Progenitor cell of endocrine pancreas (in vitro differentiated cells): ENCODE results near the gene RAB42. TPM values are rescaled to one million over a fixed set of nuclear protein-coding genes. Genes with fewer than 3 reads are reported as not detected.
A peak's percentile ranks its signal among the peaks of the same experiment; 100 is the strongest.
"Not testable (repeated sequence)": the region's sequence is repeated elsewhere in the genome, so short reads cannot be mapped to it uniquely, and the experiment has no call there.

ENCODE experiments used
- DNase-seq: peaks from one replicate; pipeline ENCODE4 v3.0.0; 2021; ENCODE audit warnings: low spot score; ENCODE audit not compliant: unreplicated experiment
- H3K27ac Mint-ChIP-seq: 2 replicates; pipeline ENCODE4 v1.8.0; 2021; ENCODE audit warnings: mild to moderate bottlenecking, moderate library complexity, mixed read lengths
- H3K27me3 Mint-ChIP-seq: 2 replicates; pipeline ENCODE4 v1.8.0; 2021; ENCODE audit warnings: mixed read lengths
- H3K36me3 Mint-ChIP-seq: 2 replicates; pipeline ENCODE4 v1.8.0; 2022; ENCODE audit warnings: mixed read lengths; ENCODE audit not compliant: insufficient read depth
- H3K4me1 Mint-ChIP-seq: 2 replicates; pipeline ENCODE4 v1.8.0; 2021; ENCODE audit warnings: low read depth, mixed read lengths
- H3K4me3 Mint-ChIP-seq: 2 replicates; pipeline ENCODE4 v1.8.0; 2021; ENCODE audit warnings: low read depth, mild to moderate bottlenecking, moderate library complexity, mixed read lengths
- H3K9me3 Mint-ChIP-seq: 2 replicates; pipeline ENCODE4 v1.8.0; 2021; ENCODE audit warnings: low read depth, mixed read lengths
- CTCF ChIP-seq: fragments of 200-600 bp; sonication (generic); IDR thresholded peaks from one replicate; pipeline ENCODE4 v1.5.0; 2021; ENCODE audit warnings: antibody characterized with exemption, mild to moderate bottlenecking; ENCODE audit not compliant: unreplicated experiment
- total RNA-seq: library from RNA; stranded (reverse); gene quantifications from 2 replicates; pipeline ENCODE4 v1.2.1, GENCODE V29; 2021

Gene RAB42
- total RNA-seq, 1 donor from 2014 or later, result 0.65 TPM

- no peak for DNase-seq
- no peak overlapping the region for H3K27ac Mint-ChIP-seq
- H3K27me3 Mint-ChIP-seq, result peaks cover 10% of the 10 kb centered on the region
- H3K9me3 Mint-ChIP-seq, result no peaks in the 10 kb centered on the region
- H3K36me3 Mint-ChIP-seq, result peaks cover 1% of the 10 kb centered on the region
- H3K4me3 Mint-ChIP-seq, result no peak overlapping the region
- TF ChIP-seq CTCF, result no peak
- peaks cover 2% of the 10 kb centered on the region for H3K4me1 Mint-ChIP-seq
Observed at GRCh38 chr1:28595412-28596191, 3.5 kb downstream of the RAB42 start.

- not testable (repeated sequence) for DNase-seq, H3K27ac Mint-ChIP-seq
Observed at GRCh38 chr1:28596276-28596675, 4.2 kb downstream of the RAB42 start.

GRCh38 chr1:28601696-28602095 is 9.6 kb downstream of the RAB42 start:
- TF ChIP-seq CTCF, result no peak
- Mint-ChIP-seq H3K4me1 (peaks cover 6% of the 10 kb centered on the region), H3K27ac (no peak overlapping the region), H3K27me3 (no peaks in the 10 kb centered on the region), H3K9me3 (no peaks in the 10 kb centered on the region), H3K4me3 (no peak overlapping the region), H3K36me3 (no peaks in the 10 kb centered on the region)
- DNase-seq, result no peak

More at GRCh38 chr1:28596276-28596675, 4.2 kb downstream of the RAB42 start:
- not testable (repeated sequence) for H3K4me1 Mint-ChIP-seq, H3K4me3 Mint-ChIP-seq, H3K9me3 Mint-ChIP-seq, H3K36me3 Mint-ChIP-seq
- peaks cover 10% of the 10 kb centered on the region for H3K27me3 Mint-ChIP-seq

GRCh38 chr1:28602536-28603439 is 10.7 kb downstream of the RAB42 start:
- no peak overlapping the region for H3K27ac Mint-ChIP-seq
- H3K4me1 Mint-ChIP-seq, result peaks cover 6% of the 10 kb centered on the region
- H3K27me3 Mint-ChIP-seq, result no peaks in the 10 kb centered on the region
- no peaks in the 10 kb centered on the region for H3K9me3 Mint-ChIP-seq
- peak; percentile 76 for TF ChIP-seq CTCF
- peak; percentile 41 for DNase-seq
- H3K36me3 Mint-ChIP-seq, result no peaks in the 10 kb centered on the region
- H3K4me3 Mint-ChIP-seq, result no peak overlapping the region

- Mint-ChIP-seq H3K9me3 (no peaks in the 10 kb centered on the region), H3K36me3 (no peaks in the 10 kb centered on the region), H3K27ac (no peak overlapping the region), H3K27me3 (no peaks in the 10 kb centered on the region), H3K4me1 (peaks cover 6% of the 10 kb centered on the region), H3K4me3 (no peak overlapping the region)
- no peak for TF ChIP-seq CTCF
- no peak for DNase-seq
Observed at GRCh38 chr1:28604411-28604810, 12.3 kb downstream of the RAB42 start.
